Bone marrow (tissue), 2 donors: ENCODE data around the gene PTGFR.

ENCODE experiments used
- DNase-seq, 2 donors: peaks; one replicate each; lab custom pipeline; 2025; lab: John Stamatoyannopoulos, UW

Gene PTGFR

GRCh38 chr1:78490861-78491450 is at the start of gene PTGFR:
PTGFR (plus strand) TSS chr1:78490974; CDS start chr1:78492744, 1,770 bp downstream.
- DNase-seq = no peak

GRCh38 chr1:78441921-78442320 is 48.9 kb upstream of the PTGFR start:
- DNase-seq = no peak

- DNase-seq = no peak
These were observed 43.7 kb upstream of the PTGFR start for GRCh38 chr1:78447086-78447485.

- no peak for DNase-seq
These were observed 26.3 kb upstream of the PTGFR start for GRCh38 chr1:78464449-78464891.

- no peak for DNase-seq
These were observed 25.6 kb upstream of the PTGFR start for GRCh38 chr1:78465143-78465542.

GRCh38 chr1:78468521-78468920 is 22.3 kb upstream of the PTGFR start:
- DNase-seq = no peak

GRCh38 chr1:78469576-78469975 is 21.2 kb upstream of the PTGFR start:
- DNase-seq = no peak

GRCh38 chr1:78471890-78472620 is 18.7 kb upstream of the PTGFR start:
- DNase-seq = no peak

GRCh38 chr1:78472851-78473496 is 17.8 kb upstream of the PTGFR start:
- DNase-seq = no peak

GRCh38 chr1:78474092-78474491 is 16.7 kb upstream of the PTGFR start:
- DNase-seq = no peak

- DNase-seq = no peak
These were observed 14.7 kb upstream of the PTGFR start for GRCh38 chr1:78475888-78476610.

- DNase-seq = no peak
These were observed 6.9 kb upstream of the PTGFR start for GRCh38 chr1:78483903-78484302.

GRCh38 chr1:78491451-78492071 is 787 bp downstream of the PTGFR start:
- DNase-seq = no peak

- no peak for DNase-seq
These were observed 1.7 kb downstream of the PTGFR start for GRCh38 chr1:78492386-78492950.

- DNase-seq = no peak
These were observed 2.7 kb downstream of the PTGFR start for GRCh38 chr1:78493451-78493850.

GRCh38 chr1:78497201-78497600 is 6.4 kb downstream of the PTGFR start:
- DNase-seq = no peak

GRCh38 chr1:78500529-78500928 is 9.8 kb downstream of the PTGFR start:
- DNase-seq = no peak

GRCh38 chr1:78501203-78501602 is 10.4 kb downstream of the PTGFR start:
- no peak for DNase-seq

- DNase-seq = no peak
These were observed 20.6 kb downstream of the PTGFR start for GRCh38 chr1:78511334-78511733.

GRCh38 chr1:78516716-78517115 is 25.9 kb downstream of the PTGFR start:
- DNase-seq = no peak

GRCh38 chr1:78519446-78519845 is 28.7 kb downstream of the PTGFR start:
- DNase-seq = no peak

- DNase-seq = no peak
These were observed 29.4 kb downstream of the PTGFR start for GRCh38 chr1:78520216-78520615.
